Muscle layer of duodenum (tissue), 2 donors: ENCODE results near the gene MFSD12.
"Not testable (repeated sequence)": the region's sequence is repeated elsewhere in the genome, so short reads cannot be mapped to it uniquely, and the experiment has no call there.

Source experiments
- H3K27ac ChIP-seq: one replicate; pipeline ENCODE4 v1.7.0; 2013; ENCODE audit warnings: mild to moderate bottlenecking, low read length
- H3K27me3 ChIP-seq: one replicate; pipeline ENCODE4 v1.7.0; 2013; ENCODE audit warnings: low read depth, mild to moderate bottlenecking, control low read depth, low read length
- H3K36me3 ChIP-seq, 2 donors: one replicate each; pipeline ENCODE4 v1.7.0; 2013; ENCODE audit warnings: low read length in 2 of 2, control low read depth in 1 of 2, mild to moderate bottlenecking in 1 of 2; ENCODE audit not compliant: insufficient read depth in 2 of 2, control insufficient read depth in 1 of 2
- H3K4me1 ChIP-seq, 2 donors: one replicate each; pipeline ENCODE4 v1.7.0; 2013; ENCODE audit warnings: low read length in 2 of 2, mild to moderate bottlenecking in 2 of 2, control low read depth in 1 of 2, moderate library complexity in 1 of 2; ENCODE audit not compliant: insufficient read depth in 2 of 2, control insufficient read depth in 1 of 2
- H3K4me3 ChIP-seq, 2 donors: one replicate each; pipeline ENCODE4 v1.7.0; 2013; ENCODE audit warnings: low read length in 2 of 2, low read depth in 1 of 2, mild to moderate bottlenecking in 1 of 2
- H3K9me3 ChIP-seq, 2 donors: one replicate each; pipeline ENCODE4 v1.7.0; 2013; ENCODE audit warnings: low read length in 2 of 2, control low read depth in 1 of 2, mild to moderate bottlenecking in 1 of 2; ENCODE audit not compliant: control insufficient read depth in 1 of 2
- donor health status: healthy.

Gene MFSD12

DNA sequence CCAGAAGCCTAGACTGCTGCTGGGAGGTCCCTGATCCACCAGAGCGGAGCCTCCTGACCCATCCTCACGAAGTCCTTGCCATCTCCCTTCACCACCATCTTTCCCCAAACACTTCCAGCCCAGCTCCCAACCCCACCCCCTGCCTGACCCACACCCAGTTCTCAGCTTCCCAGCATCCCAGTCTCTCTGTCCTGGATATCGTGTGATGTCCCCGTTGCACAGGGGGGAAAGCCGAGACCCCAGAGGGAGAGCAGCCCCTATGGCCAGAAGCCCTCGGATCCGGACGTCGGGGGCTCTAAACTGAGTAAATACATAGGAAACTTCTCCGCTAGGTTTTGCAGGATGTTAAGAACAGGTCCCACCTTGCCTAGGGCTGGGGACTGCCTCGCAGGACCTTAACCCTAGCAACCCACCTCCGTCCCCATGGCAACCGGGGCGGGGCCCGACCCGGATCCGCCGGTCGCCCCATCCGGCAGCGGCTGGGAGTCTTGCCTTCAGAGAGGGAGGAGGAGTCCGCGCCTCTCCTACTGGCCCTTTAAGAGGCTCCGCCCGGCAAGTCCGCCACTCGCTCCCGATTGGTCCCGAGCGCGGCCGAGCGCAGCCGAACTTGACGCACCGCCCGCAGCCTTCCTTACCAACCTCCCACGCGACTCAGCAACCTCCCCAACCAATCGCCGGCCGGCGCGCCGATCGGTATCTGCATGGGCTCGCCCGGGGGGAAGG, 14.9 kb upstream of the MFSD12 start:
- peaks cover 0 to 25% of the 10 kb centered on the region in 2 donors for H3K4me1 ChIP-seq
- H3K4me3 ChIP-seq: peak overlapping the region; percentile 58 to 87
- H3K9me3 ChIP-seq: no peaks in the 10 kb centered on the region
- no peaks in the 10 kb centered on the region for H3K36me3 ChIP-seq
- H3K27me3 ChIP-seq: no peaks in the 10 kb centered on the region
- H3K27ac ChIP-seq: peak overlapping the region; percentile 27

GRCh38 chr19:3570606-3571011, 13.2 kb upstream of the MFSD12 start:
- no peaks in the 10 kb centered on the region for H3K27me3 ChIP-seq
- no peak overlapping the region for H3K27ac ChIP-seq
- no peaks in the 10 kb centered on the region for H3K9me3 ChIP-seq
- H3K4me1 ChIP-seq: peaks cover 0 to 12% of the 10 kb centered on the region in 2 donors
- H3K4me3 ChIP-seq: no peak overlapping the region
- no peaks in the 10 kb centered on the region for H3K36me3 ChIP-seq

DNA sequence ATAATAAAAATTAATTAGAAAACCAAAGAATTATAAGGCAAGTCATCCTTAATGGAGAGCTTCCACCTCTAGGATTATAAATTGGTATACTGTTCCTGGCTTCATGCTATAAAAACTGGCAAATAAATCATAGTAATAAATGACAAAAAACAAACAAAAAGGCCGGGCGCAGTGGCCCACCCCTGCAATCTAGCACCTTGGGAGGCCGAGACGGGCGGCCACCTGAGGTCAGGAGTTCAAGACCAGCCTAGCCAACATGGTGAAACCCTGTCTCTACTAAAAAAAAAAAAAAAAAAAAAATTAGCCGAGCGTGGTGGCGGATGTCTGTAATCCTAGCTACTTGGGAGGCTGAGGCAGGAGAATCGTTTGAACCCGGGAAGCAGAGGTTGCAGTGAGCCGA, 12.7 kb upstream of the MFSD12 start:
- not testable (repeated sequence) for H3K4me3 ChIP-seq, H3K27ac ChIP-seq, H3K27me3 ChIP-seq, H3K4me1 ChIP-seq, H3K9me3 ChIP-seq, H3K36me3 ChIP-seq

- H3K27me3 ChIP-seq: no peaks in the 10 kb centered on the region
- no peaks in the 10 kb centered on the region for H3K36me3 ChIP-seq
- H3K27ac ChIP-seq: no peak overlapping the region
- H3K9me3 ChIP-seq: no peaks in the 10 kb centered on the region
- H3K4me1 ChIP-seq: no peaks in the 10 kb centered on the region
- H3K4me3 ChIP-seq: no peak overlapping the region
These were observed 7.8 kb upstream of the MFSD12 start for GRCh38 chr19:3565139-3565538.

GRCh38 chr19:3563709-3564524, 6.5 kb upstream of the MFSD12 start:
- H3K9me3 ChIP-seq: no peaks in the 10 kb centered on the region
- no peaks in the 10 kb centered on the region for H3K4me1 ChIP-seq
- H3K4me3 ChIP-seq: no peak overlapping the region
- H3K27me3 ChIP-seq: no peaks in the 10 kb centered on the region
- H3K27ac ChIP-seq: no peak overlapping the region
- H3K36me3 ChIP-seq: no peaks in the 10 kb centered on the region

GRCh38 chr19:3556978-3557460, 367 bp downstream of the MFSD12 start:
- Histone ChIP-seq H3K27ac (no peak overlapping the region), H3K9me3 (no peaks in the 10 kb centered on the region), H3K27me3 (no peaks in the 10 kb centered on the region), H3K4me3 (peak overlapping the region; percentile 79 to 94), H3K4me1 (peaks cover 0 to 17% of the 10 kb centered on the region in 2 donors), H3K36me3 (no peaks in the 10 kb centered on the region)

DNA sequence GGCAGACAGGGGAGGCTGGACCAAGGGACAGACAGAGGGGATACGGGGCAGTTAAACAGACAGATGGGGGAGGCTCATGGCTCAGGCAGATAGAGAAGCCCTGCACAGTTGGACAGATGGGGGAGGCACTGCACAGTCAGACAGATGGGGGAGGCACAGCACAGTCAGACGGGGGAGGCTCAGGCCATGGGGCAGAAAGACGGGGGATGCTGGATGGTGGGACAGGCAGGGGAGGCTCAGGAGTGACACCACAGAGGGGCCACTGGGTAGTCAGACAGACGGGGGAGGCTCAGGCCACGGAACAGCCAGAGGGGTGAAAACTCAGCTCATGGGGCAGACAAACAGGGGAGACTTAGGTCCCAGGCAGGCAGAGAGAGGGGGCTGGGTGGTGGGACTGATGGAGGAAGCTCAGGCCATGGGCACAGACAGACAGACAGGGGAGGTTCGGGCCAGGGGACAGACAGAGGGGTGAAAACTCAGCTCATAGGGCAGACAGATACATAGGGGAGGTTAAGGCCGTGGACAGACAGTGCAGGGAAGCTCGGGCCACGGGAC, 886 bp downstream of the MFSD12 start:
- H3K27ac ChIP-seq: no peak overlapping the region
- peak overlapping the region; percentile 79 to 94 for H3K4me3 ChIP-seq
- H3K36me3 ChIP-seq: no peaks in the 10 kb centered on the region
- H3K27me3 ChIP-seq: no peaks in the 10 kb centered on the region
- H3K9me3 ChIP-seq: no peaks in the 10 kb centered on the region
- H3K4me1 ChIP-seq: peaks cover 0 to 17% of the 10 kb centered on the region in 2 donors

GRCh38 chr19:3555653-3556422, 1.5 kb downstream of the MFSD12 start:
- Histone ChIP-seq H3K27ac (no peak overlapping the region), H3K36me3 (no peaks in the 10 kb centered on the region), H3K27me3 (no peaks in the 10 kb centered on the region), H3K4me3 (peak overlapping the region; percentile 79 to 94), H3K9me3 (no peaks in the 10 kb centered on the region), H3K4me1 (peaks cover 0 to 17% of the 10 kb centered on the region in 2 donors)

DNA sequence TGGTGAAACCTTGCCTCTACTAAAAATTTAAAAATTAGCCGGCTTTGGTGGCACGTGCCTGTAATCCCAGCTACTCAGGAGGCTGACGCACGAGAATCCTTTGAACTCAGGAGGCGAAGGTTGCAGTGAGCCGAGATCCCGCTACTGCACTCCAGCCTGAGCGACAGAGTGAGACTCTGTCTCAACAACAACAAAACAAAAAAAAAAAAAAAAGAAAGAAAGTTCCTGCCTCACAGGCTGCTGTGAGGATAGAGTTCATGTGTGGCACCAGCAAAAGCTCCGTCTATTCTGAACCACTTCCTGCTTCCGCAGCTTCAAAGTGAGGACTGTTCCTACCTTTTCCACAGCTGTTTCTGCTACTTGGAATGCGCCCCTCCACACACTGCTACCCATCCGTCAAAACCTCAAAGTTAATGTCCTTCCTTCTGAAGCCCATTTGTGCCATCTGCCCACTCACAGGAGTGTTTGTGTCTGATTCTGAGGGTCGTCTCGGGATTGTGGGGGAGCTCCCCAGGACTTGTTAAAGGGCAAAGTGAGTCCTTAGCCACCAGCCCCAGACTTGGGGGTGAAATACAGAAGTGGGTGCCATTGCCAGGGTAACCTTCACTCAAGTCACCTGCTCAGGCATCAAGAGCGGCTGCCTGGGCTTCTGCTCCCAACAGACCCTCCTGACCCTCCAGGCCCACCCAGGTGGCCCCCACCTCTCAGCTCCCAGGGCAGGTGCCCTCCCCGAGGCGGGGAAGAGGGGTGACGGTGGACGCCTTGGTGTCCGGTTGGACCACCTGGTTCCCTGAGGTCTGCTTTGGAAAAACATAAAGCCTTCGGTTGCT, 2.9 kb downstream of the MFSD12 start:
- H3K9me3 ChIP-seq: no peaks in the 10 kb centered on the region
- no peaks in the 10 kb centered on the region for H3K36me3 ChIP-seq
- no peaks in the 10 kb centered on the region for H3K27me3 ChIP-seq
- no peak overlapping the region for H3K27ac ChIP-seq
- no peak overlapping the region for H3K4me3 ChIP-seq
- peaks cover 0 to 17% of the 10 kb centered on the region in 2 donors for H3K4me1 ChIP-seq

DNA sequence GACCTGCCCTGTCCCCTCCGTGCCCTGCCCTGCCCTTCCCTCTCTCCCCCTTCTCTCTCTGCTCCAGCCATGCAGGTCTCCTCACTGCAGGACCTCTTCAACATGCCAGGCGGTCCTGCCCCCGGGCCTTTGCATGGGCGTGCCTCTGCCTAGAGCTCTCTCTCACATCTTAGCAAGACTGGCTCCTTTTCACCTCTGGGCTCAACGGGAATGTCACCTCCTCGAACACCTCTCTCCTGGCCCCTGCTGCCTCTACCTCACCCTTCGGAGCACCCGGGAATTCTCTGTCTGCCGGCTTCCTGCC, 5.6 kb downstream of the MFSD12 start:
- Histone ChIP-seq H3K4me3 (no peak overlapping the region), H3K27ac (no peak overlapping the region), H3K4me1 (peaks cover 0 to 15% of the 10 kb centered on the region in 2 donors), H3K36me3 (peaks cover 0 to 5% of the 10 kb centered on the region in 2 donors), H3K9me3 (no peaks in the 10 kb centered on the region), H3K27me3 (no peaks in the 10 kb centered on the region)
